ENCODE data around the gene AJAP1.

GRCh38 chr1:4605158-4605557 is 49.3 kb upstream of the AJAP1 start:
- TF ChIP-seq ZNF114 (tag by site-specific recombination; IDR thresholded peaks at IDR 0.05) (no peak), PATZ1 (tag by site-specific recombination; IDR thresholded peaks at IDR 0.05) (no peak), ZNF366 (tag by site-specific recombination; conservative IDR thresholded peaks at IDR 0.05) (no peak), CTCF (tag by site-specific recombination; IDR thresholded peaks at IDR 0.05) (no peak), KLF10 (tag by site-specific recombination; IDR thresholded peaks at IDR 0.05) (no peak), ZNF785 (tag by site-specific recombination; IDR thresholded peaks at IDR 0.05) (no peak)
